BJ (cell line): Measurements from ENCODE around the gene TAS1R3. TPM values are rescaled to one million over a fixed set of nuclear protein-coding genes. Genes with fewer than 3 reads are reported as not detected.

ENCODE experiments used
- CTCF ChIA-PET: fragments of 350-600 bp; formaldehyde crosslinking; extraction: SDS; loops from one replicate; lab custom pipeline; 2021; ENCODE audit warnings: antibody characterized with exemption, inconsistent platforms; lab: Yijun Ruan, JAX
- POLR2A ChIA-PET: fragments of 300-600 bp; sonication (Branson Sonifier 250); formaldehyde crosslinking; extraction: SDS; loops from one replicate; lab custom pipeline; 2021; ENCODE audit warnings: antibody characterized with exemption; lab: Charles Lee
- DNase-seq: peaks from one replicate; pipeline ENCODE4 v3.0.0-alpha.2; 2011; ENCODE audit warnings: low read depth
- H3K27me3 ChIP-seq: 2 replicates; pipeline ENCODE4 v1.6.0; 2011; ENCODE audit warnings: low read length; ENCODE audit not compliant: control insufficient read depth, insufficient read depth
- H3K36me3 ChIP-seq: 2 replicates; pipeline ENCODE4 v1.5.1; 2011; ENCODE audit warnings: low read length; ENCODE audit not compliant: control insufficient read depth, insufficient read depth
- H3K4me3 ChIP-seq: 2 replicates; pipeline ENCODE4 v1.5.1; 2011; ENCODE audit warnings: low read depth, mild to moderate bottlenecking, control low read depth, low read length
- CTCF ChIP-seq: IDR thresholded peaks from 2 replicates; pipeline ENCODE4 v1.5.1; 2011; ENCODE audit warnings: low read depth, mild to moderate bottlenecking, control low read depth, inconsistent platforms, low read length, moderate library complexity; ENCODE audit not compliant: insufficient read depth
- polyA plus RNA-seq: library from polyadenylated mRNA; depleted of rRNA; stranded (reverse); fragments of >200 nt; gene quantifications from 2 replicates; pipeline ENCODE4 v1.2.3, GENCODE V29; 2011

The TAS1R3 gene
- polyA plus RNA-seq, 1 experiment = 0.11 TPM

GRCh38 chr1:1317420-1317819 lies 13.7 kb upstream of the TAS1R3 start:
- no peak for TF ChIP-seq CTCF
- POLR2A ChIA-PET = no interaction called here
- H3K36me3 ChIP-seq = peaks cover 41% of the 10 kb centered on the region
- no peaks in the 10 kb centered on the region for H3K27me3 ChIP-seq
- CTCF ChIA-PET = no interaction called here
- DNase-seq = no peak
- H3K4me3 ChIP-seq = no peak overlapping the region

GRCh38 chr1:1318131-1318652 lies 12.9 kb upstream of the TAS1R3 start:
- Histone ChIP-seq H3K4me3 (no peak overlapping the region), H3K27me3 (no peaks in the 10 kb centered on the region), H3K36me3 (peaks cover 34% of the 10 kb centered on the region)
- ChIA-PET POLR2A (interaction anchor here (0.5 to 0.7 kb wide), 3 partner anchors 57 to 334 kb away, joined by 3 to 15 read pairs (median 6); partner anchors contain the start of gene AURKAIP1), CTCF (interaction anchor here (1.1 to 1.3 kb wide), 2 partner anchors 53 to 54 kb away, joined by 3 to 4 read pairs; no protein-coding TSS in a partner anchor)
- peak; percentile 83 for DNase-seq
- TF ChIP-seq CTCF = no peak

DNA sequence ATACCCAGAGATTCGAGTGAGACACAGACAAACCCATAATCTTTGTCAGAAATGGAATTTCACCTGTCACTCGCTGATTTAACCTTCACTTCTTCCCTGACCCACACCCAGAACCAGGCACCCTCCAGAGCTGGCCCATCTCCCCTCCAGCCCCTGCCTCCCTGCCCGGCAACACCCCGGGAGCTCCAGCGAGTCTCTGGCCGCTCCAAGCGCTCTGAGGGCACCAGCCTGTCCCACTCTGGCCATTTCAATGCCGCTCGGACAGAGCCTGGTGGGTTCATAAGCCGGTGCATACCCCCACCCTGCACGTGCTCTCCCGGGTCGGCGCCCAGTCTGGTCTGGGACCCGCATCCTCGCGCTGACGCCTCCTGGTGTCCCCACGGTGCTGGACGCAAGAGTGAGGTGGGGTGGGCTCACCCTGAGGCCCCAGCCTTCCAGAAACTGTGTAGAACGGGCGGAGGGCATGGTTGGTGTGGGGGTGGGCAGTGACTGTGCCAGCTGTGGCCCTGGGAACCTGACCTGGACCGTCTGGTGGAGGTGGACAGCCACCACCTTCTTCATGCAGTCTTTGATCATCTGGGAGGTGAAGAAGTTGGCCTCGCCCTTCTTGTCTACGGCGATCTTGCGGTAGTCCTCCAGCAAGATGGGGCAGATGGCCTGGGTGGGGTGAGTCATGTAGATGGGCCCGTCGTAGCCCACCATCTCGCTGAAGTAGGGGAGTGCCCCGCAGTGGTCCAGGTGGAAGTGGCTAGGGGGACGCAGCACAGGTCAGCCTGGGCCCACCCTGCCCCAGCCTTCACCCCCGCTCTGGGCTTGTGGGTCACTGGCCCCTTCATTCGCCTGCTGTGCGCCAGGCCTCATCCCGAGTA lies 12.1 kb upstream of the TAS1R3 start:
- ChIA-PET POLR2A (interaction anchor here (0.5 to 0.6 kb wide), 2 partner anchors 56 to 111 kb away, joined by 3 to 6 read pairs; partner anchors contain the start of gene AURKAIP1), CTCF (interaction anchor here (1.1 to 1.3 kb wide), 2 partner anchors 52 to 53 kb away, joined by 3 to 4 read pairs; no protein-coding TSS in a partner anchor)
- no peak for DNase-seq
- no peak for TF ChIP-seq CTCF
- no peak overlapping the region for H3K4me3 ChIP-seq
- H3K36me3 ChIP-seq = peaks cover 28% of the 10 kb centered on the region
- H3K27me3 ChIP-seq = no peaks in the 10 kb centered on the region

GRCh38 chr1:1319646-1319941 lies 11.5 kb upstream of the TAS1R3 start:
- Histone ChIP-seq H3K36me3 (peaks cover 24% of the 10 kb centered on the region), H3K27me3 (no peaks in the 10 kb centered on the region), H3K4me3 (no peak overlapping the region)
- TF ChIP-seq CTCF = no peak
- ChIA-PET CTCF (no interaction called here), POLR2A (no interaction called here)
- no peak for DNase-seq
